Suppressor macrophage treated with lipopolysaccharide for 1 hour (primary cell): ENCODE data around the gene CCDC17.
"Not testable (repeated sequence)": the region's sequence is repeated elsewhere in the genome, so short reads cannot be mapped to it uniquely, and the experiment has no call there.

ENCODE experiments used
- DNase-seq, 3 donors: peaks; one replicate each; pipeline ENCODE4 v3.0.0-alpha.2; 2020 to 2022

CCDC17 gene

GRCh38 chr1:45621895-45622523 lies 1.8 kb downstream of the CCDC17 start:
- no peak for DNase-seq

- peak in 1 of 3 donors; percentile 10 for DNase-seq
These were observed 2.4 kb downstream of the CCDC17 start for GRCh38 chr1:45621501-45621836.

- DNase-seq: no peak
These were observed 3.0 kb downstream of the CCDC17 start for GRCh38 chr1:45620588-45621500.

- no peak for DNase-seq
These were observed 4.5 kb downstream of the CCDC17 start for GRCh38 chr1:45619149-45619921.

DNA sequence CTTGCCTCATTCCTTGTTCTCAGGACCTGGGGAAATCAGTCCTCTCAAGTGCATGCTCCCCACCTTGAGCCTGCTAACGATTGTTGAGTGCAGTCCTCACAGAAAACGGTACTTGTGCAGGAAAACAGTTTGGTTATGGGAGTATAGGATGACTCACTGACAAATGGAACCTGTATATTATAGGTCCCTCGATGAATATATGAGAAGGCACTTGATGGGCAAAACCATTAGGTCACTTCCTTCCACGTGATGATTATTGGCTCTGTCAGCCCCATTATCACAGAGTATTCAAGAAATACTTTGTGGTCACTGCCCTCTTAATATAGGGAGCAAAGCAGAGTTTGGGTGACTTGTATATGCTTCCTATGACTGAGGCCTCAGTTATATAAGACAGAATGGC lies 6.2 kb downstream of the CCDC17 start:
- no peak for DNase-seq

DNA sequence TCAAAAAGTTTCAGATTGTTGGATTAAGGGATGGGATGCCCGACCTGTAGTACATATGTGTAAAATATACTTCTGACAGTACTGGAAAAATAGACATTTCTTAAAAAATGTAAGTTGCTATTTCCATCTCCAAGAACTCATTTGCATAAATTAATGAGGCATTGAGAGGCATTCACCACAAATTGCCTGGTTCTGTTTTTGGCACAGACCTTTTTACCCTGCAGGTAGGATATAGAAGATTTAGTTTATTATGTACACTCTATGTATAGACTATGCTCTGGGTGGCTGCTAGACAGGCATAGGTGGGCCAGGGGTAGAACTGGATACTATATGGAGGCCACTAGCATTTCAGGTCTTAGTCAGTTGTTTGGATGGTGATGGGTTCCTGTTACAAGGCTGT lies 8.0 kb downstream of the CCDC17 start:
- DNase-seq: no peak

GRCh38 chr1:45612941-45613579 lies 10.8 kb downstream of the CCDC17 start:
- DNase-seq: no peak

GRCh38 chr1:45610589-45611226 lies 13.1 kb downstream of the CCDC17 start:
- DNase-seq: no peak

DNA sequence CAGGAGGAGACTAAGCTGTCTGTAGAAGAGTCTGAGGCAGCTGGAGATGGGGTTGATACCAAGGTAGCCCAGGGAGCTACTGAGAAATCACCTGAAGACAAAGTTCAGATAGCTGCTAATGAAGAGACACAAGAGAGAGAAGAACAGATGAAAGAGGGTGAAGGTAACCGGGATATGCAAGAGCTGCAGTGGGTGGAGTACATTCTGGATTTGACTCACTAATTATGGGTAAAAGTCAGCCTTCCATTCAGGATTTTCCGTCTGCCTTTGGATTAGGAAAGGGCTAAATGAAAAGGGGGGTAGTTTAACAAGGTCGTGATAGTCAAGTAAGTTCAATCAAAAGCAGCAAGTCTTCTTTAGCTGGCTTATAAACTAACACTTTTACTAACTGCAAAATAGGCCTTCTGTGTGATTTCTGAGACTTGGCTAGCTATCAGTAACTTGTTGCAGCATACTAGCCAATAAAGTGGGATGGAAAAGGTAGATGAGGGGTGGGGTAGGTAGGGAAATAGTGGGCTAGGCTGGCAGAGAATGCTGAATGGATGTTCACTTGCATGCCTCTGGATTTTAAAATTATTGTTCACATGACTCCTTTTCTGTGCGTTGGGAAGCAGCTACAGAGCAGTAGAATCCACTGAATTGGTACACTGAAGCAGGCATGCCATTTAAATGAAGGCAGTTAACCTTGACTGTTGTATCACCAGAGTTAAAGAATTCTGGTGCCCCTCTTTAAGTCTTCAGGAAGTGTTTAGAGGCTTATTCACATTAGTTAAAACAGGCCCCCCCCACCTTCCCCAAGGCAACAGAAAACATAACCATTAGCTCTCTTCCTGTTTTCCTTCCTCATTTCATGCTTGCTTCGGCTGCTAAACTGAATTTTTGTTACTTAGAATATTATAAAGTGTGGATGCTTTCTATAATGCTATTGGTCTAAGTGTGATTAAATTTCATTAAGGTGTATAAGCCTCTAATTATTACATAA lies 15.4 kb downstream of the CCDC17 start:
- peak; percentile 47 to 58 (median 53) for DNase-seq

DNA sequence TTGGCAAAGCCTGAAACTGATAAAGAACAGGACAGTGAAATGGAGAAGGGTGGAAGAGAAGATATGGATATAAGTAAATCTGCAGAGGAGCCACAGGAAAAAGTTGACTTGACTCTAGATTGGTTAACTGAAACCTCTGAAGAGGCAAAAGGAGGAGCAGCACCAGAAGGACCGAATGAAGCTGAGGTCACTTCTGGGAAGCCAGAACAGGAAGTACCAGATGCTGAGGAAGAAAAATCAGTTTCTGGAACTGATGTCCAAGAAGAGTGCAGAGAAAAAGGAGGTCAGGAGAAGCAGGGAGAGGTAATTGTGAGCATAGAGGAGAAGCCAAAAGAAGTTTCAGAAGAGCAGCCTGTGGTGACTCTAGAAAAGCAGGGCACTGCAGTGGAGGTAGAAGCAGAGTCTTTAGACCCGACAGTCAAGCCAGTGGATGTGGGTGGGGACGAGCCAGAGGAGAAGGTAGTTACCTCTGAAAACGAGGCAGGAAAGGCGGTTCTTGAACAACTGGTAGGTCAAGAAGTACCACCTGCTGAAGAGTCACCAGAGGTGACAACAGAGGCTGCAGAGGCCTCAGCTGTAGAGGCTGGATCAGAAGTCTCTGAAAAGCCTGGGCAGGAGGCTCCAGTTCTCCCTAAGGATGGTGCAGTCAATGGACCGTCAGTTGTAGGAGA lies 16.3 kb downstream of the CCDC17 start:
- DNase-seq: peak; percentile 50 to 70 (median 51)

- no peak for DNase-seq
These were observed 19.6 kb downstream of the CCDC17 start for GRCh38 chr1:45604239-45604638.

DNA sequence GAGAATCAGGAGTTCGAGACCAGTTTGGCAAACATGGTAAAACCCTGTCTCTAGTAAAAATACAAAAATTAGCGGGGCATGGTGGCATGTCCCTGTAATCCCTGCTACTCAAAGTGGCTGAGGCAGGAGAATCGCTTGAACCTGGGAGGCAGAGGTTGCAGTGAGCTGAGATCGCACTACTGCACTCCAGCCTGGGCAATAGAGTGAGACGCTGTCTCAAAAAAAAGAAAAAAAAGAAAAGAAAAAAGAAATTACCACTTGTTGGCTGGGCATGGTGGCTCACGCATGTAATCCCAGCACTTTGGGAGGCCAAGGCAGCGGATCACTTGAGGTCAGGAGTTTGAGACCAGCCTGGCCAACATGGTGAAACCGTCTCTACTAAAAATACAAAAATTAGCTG lies 27.1 kb downstream of the CCDC17 start:
- not testable (repeated sequence) for DNase-seq

- DNase-seq: no peak
These were observed 29.4 kb downstream of the CCDC17 start for GRCh38 chr1:45594412-45594811.

- DNase-seq: no peak
These were observed 34.0 kb downstream of the CCDC17 start for GRCh38 chr1:45589861-45590260.

GRCh38 chr1:45586769-45587168 lies 37.1 kb downstream of the CCDC17 start:
- no peak for DNase-seq

DNA sequence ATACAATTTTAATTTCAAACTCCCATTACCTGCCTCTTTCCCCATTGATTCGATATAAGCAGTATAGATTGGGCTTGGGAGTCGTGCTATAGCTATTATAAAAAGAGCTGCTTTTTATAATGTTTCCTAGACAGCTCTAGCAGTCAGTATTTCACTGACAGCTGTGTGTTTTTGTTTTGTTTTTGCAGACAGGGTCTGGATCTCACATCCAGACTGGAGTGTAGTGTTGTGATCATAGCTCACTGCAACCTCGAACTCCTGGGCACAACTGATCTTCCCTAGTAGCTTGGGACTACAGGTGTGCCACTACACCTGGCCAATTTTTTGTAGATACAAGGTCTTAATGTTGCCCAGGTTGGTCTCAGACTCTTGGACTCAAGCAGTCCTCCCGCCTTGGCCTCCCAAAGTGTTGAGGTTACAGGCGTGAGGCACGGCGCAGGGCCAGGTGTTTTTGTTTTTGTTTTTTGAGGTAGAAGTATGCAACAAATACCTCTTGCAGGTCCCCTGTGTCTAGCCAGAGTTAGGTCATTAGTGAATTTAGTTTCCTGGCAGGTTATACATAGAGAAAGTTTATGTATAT lies 38.3 kb downstream of the CCDC17 start:
- no peak for DNase-seq

DNA sequence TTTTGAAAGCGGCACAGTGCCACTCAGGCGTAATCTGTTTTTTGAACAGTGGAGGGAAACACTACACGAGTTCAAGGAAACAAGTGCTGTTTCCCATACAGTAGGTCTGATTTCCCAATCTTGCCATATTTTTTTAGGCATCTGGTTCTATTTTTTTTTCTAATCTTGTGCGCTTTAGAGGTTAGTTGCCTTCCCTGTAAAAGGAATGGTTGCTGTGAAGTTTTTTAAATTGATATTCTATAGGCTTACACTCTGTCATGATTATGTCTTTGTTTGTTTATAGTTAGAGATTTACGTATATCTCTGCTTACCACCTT lies 38.8 kb downstream of the CCDC17 start:
- no peak for DNase-seq

DNA sequence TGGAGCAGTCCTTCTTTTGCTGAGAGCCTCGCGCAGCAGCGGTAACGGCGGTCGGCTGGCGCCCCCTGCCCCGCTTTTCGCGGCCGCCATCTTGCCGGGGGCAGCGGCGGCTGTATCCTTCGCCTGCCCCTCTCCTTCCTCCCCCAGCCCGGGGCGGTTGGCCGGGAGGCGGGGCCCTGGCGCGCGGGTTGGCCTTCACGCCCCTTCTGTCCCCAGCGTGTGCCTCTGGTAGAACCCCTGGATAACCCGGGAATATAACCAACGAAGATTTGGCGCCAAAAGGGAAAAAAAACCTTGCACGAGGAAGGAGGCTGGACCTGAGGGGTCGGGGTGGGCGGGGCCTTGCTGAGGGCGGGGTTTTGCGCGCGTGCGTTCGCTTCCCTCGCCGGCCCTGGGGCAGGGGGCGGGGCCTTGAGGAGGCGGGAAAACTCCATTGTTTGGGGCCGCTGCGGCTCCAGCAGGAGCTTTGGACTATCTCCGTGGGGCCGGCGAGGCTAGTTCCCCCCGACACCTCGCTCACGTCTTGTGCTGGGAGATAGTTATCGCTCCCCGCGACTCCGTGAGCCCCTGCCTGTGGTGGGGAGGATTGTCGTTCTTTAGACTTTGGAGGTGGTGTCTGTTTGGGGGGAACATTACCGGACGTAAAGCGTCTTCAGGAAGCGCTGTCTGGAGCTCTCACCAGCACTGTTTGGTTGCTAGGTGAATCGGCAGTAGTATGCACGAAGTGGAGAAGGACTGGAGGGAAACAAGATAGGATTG lies 39.3 kb downstream of the CCDC17 start:
- DNase-seq: peak; percentile 92 to 98 (median 96)

GRCh38 chr1:45583666-45584350 lies 40.0 kb downstream of the CCDC17 start, which contains the start of gene NASP:
NASP (plus strand) TSS chr1:45584041; CDS start chr1:45584147, 106 bp downstream.
- DNase-seq: peak; percentile 84 to 93 (median 88)
